K562 (cell line): ENCODE measurements around the gene LRP6. TPM values are rescaled to one million over a fixed set of nuclear protein-coding genes. Genes with fewer than 3 reads are reported as not detected.

Source experiments
- ATAC-seq: fragments of 200-7000 bp; cut with Tn5 transposase; 3 replicates; pipeline ENCODE4 v1.9.1; 2020; ENCODE audit warnings: moderate library complexity
- BruUV-seq: library from RNA; stranded (reverse); fragments of 400-500 nt; replicated peaks from 2 replicates; lab custom pipeline; 2021; lab: Mats Ljungman, UMichigan
- CTCF ChIA-PET: fragments of 300-600 bp; formaldehyde crosslinking; extraction: SDS; loops from one replicate; lab custom pipeline; 2021; ENCODE audit warnings: low intra/inter-chr PET ratio; lab: Yijun Ruan, JAX
- POLR2A ChIA-PET: fragments of 300-600, 350-650 bp; sonication (Branson Sonifier 250); formaldehyde crosslinking; extraction: SDS; loops from one replicate; lab custom pipeline; 2021; ENCODE audit warnings: antibody characterized with exemption, inconsistent platforms; lab: Yijun Ruan, JAX
- DNase-seq, 4 experiments: peaks; one replicate each; pipeline versions ENCODE4 v3.0.0 to v3.0.0-alpha.2; 2011 to 2018; ENCODE audit warnings: low spot score in 3 of 4, mixed read lengths in 3 of 4; ENCODE audit errors: extremely low read depth in 1 of 4
- FAIRE-seq: peaks from 2 replicates; lab custom pipeline; 2011; peaks lifted over from hg19 to GRCh38; lab: Jason Lieb, UNC
- H2AFZ ChIP-seq: 2 replicates; pipeline ENCODE4 v1.6.0; 2011; ENCODE audit warnings: low read depth, low read length, control low read depth, inconsistent platforms
- H3K27ac ChIP-seq: fragments of 200-600 bp; 3 replicates; pipeline ENCODE4 v1.8.0; 2011; ENCODE audit warnings: low read depth, mild to moderate bottlenecking, control low read depth, inconsistent platforms, low read length, moderate library complexity, mixed read lengths; ENCODE audit errors: extremely low read depth
- H3K27me3 ChIP-seq, 2 experiments: fragments of 300-600 bp in 1 of 2; 2 replicates in 1 of 2; 3 replicates in 1 of 2; pipeline versions ENCODE4 v1.6.0 to v1.8.0; 2011; ENCODE audit warnings: inconsistent platforms in 2 of 2, low read length in 2 of 2, mild to moderate bottlenecking in 1 of 2, mixed read lengths in 1 of 2, moderate library complexity in 1 of 2; ENCODE audit not compliant: control insufficient read depth in 2 of 2, insufficient read depth in 2 of 2
- H3K36me3 ChIP-seq: fragments of 300-600 bp; 3 replicates; pipeline ENCODE4 v1.8.0; 2011; ENCODE audit warnings: mild to moderate bottlenecking, low read length, inconsistent platforms; ENCODE audit not compliant: control insufficient read depth, insufficient read depth
- H3K4me1 ChIP-seq, 2 experiments: fragments of 200-600 bp in 1 of 2; replicated peaks in 1 of 2; 2 replicates in 1 of 2; 3 replicates in 1 of 2; pipeline versions ENCODE4 v1.5.1 to v1.8.0; 2011; ENCODE audit warnings: inconsistent platforms in 2 of 2, low read length in 2 of 2, mild to moderate bottlenecking in 1 of 2, mixed read lengths in 1 of 2, moderate library complexity in 1 of 2; ENCODE audit not compliant: control insufficient read depth in 2 of 2, insufficient read depth in 2 of 2
- H3K4me2 ChIP-seq: 2 replicates; pipeline ENCODE4 v1.6.1; 2011; ENCODE audit warnings: low read length, control low read depth, inconsistent platforms, mixed read lengths; ENCODE audit not compliant: insufficient read depth
- H3K4me3 ChIP-seq: fragments of 200-600 bp; sonication (generic), shearing (Covaris generic); 2 replicates; pipeline ENCODE4 v1.5.1; 2016; ENCODE audit warnings: control low read depth, inconsistent platforms
- H3K79me2 ChIP-seq: fragments of 200-600 bp; 3 replicates; pipeline ENCODE4 v1.8.0; 2011; ENCODE audit warnings: low read length, inconsistent platforms; ENCODE audit not compliant: control insufficient read depth, insufficient read depth
- H3K9ac ChIP-seq, 2 experiments: 2 replicates each; pipeline versions ENCODE4 v1.6.0 to v1.6.1; 2011; ENCODE audit warnings: low read depth in 2 of 2, low read length in 2 of 2, control low read depth in 1 of 2, inconsistent platforms in 1 of 2, mild to moderate bottlenecking in 1 of 2, mixed read lengths in 1 of 2; ENCODE audit not compliant: insufficient read depth in 1 of 2
- H3K9me1 ChIP-seq: one replicate; pipeline ENCODE4 v1.6.0; 2011; ENCODE audit warnings: inconsistent platforms, mild to moderate bottlenecking, low read length, moderate library complexity; ENCODE audit not compliant: control insufficient read depth, insufficient read depth
- H3K9me3 ChIP-seq: replicated peaks from 2 replicates; pipeline ENCODE4 v1.5.1; 2011; ENCODE audit warnings: low read depth, low read length, inconsistent platforms; ENCODE audit not compliant: control insufficient read depth, insufficient read depth
- H4K20me1 ChIP-seq: replicated peaks from 2 replicates; pipeline ENCODE4 v1.6.1; 2011; ENCODE audit warnings: low read length, inconsistent platforms, mixed read lengths; ENCODE audit not compliant: control insufficient read depth, insufficient read depth
- CAMTA2 ChIP-seq: fragments of 250-450 bp; sonication (Bioruptor Pico); conservative IDR thresholded peaks from 2 replicates; pipeline ENCODE4 v1.5.1; 2022
- CBX8 ChIP-seq: fragments of 200-600 bp; sonication (generic); IDR thresholded peaks from 2 replicates; pipeline ENCODE4 v1.6.1; 2012; ENCODE audit warnings: borderline replicate concordance, mixed run types, low read depth, mild to moderate bottlenecking, moderate library complexity, mixed read lengths, low read length, control low read depth, inconsistent platforms; ENCODE audit not compliant: poor library complexity, severe bottlenecking; ENCODE audit errors: extremely low read depth
- CREB3 ChIP-seq: fragments of 450-650 bp; conservative IDR thresholded peaks from 2 replicates; pipeline ENCODE4 v1.6.1; 2016; ENCODE audit warnings: missing genetic modification characterization, low read depth, mild to moderate bottlenecking, missing compliant biosample characterization, moderate library complexity
- HEY1 ChIP-seq: fragments of 250-450 bp; sonication (Bioruptor Pico); IDR thresholded peaks from 2 replicates; pipeline ENCODE4 v1.5.0; 2020; ENCODE audit warnings: mild to moderate bottlenecking, moderate library complexity, borderline replicate concordance
- HMGXB4 ChIP-seq: sonication (generic); formaldehyde crosslinking; IDR thresholded peaks from 2 replicates; pipeline ENCODE4 v1.8.1; 2023; ENCODE audit warnings: mild to moderate bottlenecking, missing genetic modification reagents
- HNRNPK ChIP-seq: fragments of 200-400 bp; formaldehyde crosslinking; IDR thresholded peaks from one replicate; pipeline ENCODE4 v1.6.1; 2018; ENCODE audit warnings: mild to moderate bottlenecking, low read depth, low read length; ENCODE audit not compliant: poor library complexity, severe bottlenecking
- IRF2 ChIP-seq: sonication (generic); formaldehyde crosslinking; IDR thresholded peaks from 2 replicates; pipeline ENCODE4 v1.8.1; 2022; ENCODE audit warnings: mild to moderate bottlenecking, missing genetic modification reagents
- KDM1A ChIP-seq, 2 experiments: fragments of 450-650 bp; IDR thresholded peaks; 2 replicates each; pipeline ENCODE4 v1.6.1; 2016; ENCODE audit warnings: mild to moderate bottlenecking in 2 of 2
- MTA1 ChIP-seq: fragments of 450-650 bp; IDR thresholded peaks from 2 replicates; pipeline ENCODE4 v1.6.1; 2017; ENCODE audit warnings: borderline replicate concordance
- MXI1 ChIP-seq: IDR thresholded peaks from 2 replicates; pipeline ENCODE4 v1.6.1; 2011; ENCODE audit warnings: low read depth, mild to moderate bottlenecking, improper control_type of control experiment, low read length
- NR4A1 ChIP-seq, 2 experiments: fragments of 250-450 bp in 1 of 2; fragments of 450-650 bp in 1 of 2; sonication (Bioruptor Pico) in 1 of 2; IDR thresholded peaks; 2 replicates each; pipeline versions ENCODE4 v1.4.0 to v1.6.1; 2016 to 2020; ENCODE audit warnings: mild to moderate bottlenecking in 2 of 2, missing compliant biosample characterization in 1 of 2, missing genetic modification characterization in 1 of 2, moderate library complexity in 1 of 2
- POLR3A ChIP-seq: IDR thresholded peaks from 2 replicates; pipeline ENCODE4 v1.6.1; 2011; ENCODE audit warnings: borderline replicate concordance, mild to moderate bottlenecking, moderate library complexity; ENCODE audit not compliant: insufficient read length, insufficient read depth; ENCODE audit errors: extremely low read depth
- SUPT5H ChIP-seq: fragments of 450-650 bp; IDR thresholded peaks from 2 replicates; pipeline ENCODE4 v1.6.1; 2016
- TAL1 ChIP-seq: fragments of 450-650 bp; IDR thresholded peaks from 2 replicates; pipeline ENCODE4 v1.6.1; 2016; ENCODE audit warnings: mild to moderate bottlenecking
- ZNF561 ChIP-seq: fragments of 450-650 bp; formaldehyde crosslinking; conservative IDR thresholded peaks from 2 replicates; pipeline ENCODE4 v1.4.0; 2020; ENCODE audit warnings: mild to moderate bottlenecking, moderate library complexity
- ZZZ3 ChIP-seq: fragments of 450-650 bp; IDR thresholded peaks from 2 replicates; pipeline ENCODE4 v1.6.1; 2016; ENCODE audit warnings: antibody characterized with exemption, mild to moderate bottlenecking, moderate library complexity
- WGBS: fragments of 100-300 bp; shearing (Covaris generic); methylation state at CpG from one replicate; pipeline ENCODE4 v1.1.6; 2016; ENCODE audit warnings: low coverage, mixed read lengths; ENCODE audit not compliant: insufficient coverage; ENCODE audit errors: missing lambda C conversion rate; 5-methylcytosine and 5-hydroxymethylcytosine counted together
- in situ Hi-C: fragments of 300-500 bp; cut with MboI; formaldehyde crosslinking; loops from 4 replicates; pipeline ENCODE4 v1.15.0; 2018; ENCODE audit warnings: inconsistent platforms, mixed read lengths
- intact Hi-C: fragments of 100-400 bp; cut with micrococcal nuclease; formaldehyde crosslinking; loops from 2 replicates; pipeline ENCODE4 v1.14.2; 2022
- polyA plus RNA-seq, 8 experiments: library from polyadenylated mRNA; depleted of rRNA in 4 of 8; stranded (reverse) in 5 of 8; unstranded in 3 of 8; fragments of >200 nt; fragmentation: Nextera tagmentation in 2 of 8; fragmentation: Illumina TruSeq in 1 of 8; extraction: Ambion mirVana in 2 of 8; extraction: Trizol in 1 of 8; gene quantifications; 2 replicates each; pipeline versions ENCODE4 v1.2.1 to v1.2.3, GENCODE V29; 2011 to 2014; ENCODE audit warnings: inconsistent platforms in 1 of 8, missing spikeins in 1 of 8
- total RNA-seq, 7 experiments: library from RNA; depleted of rRNA in 6 of 7; stranded (reverse); fragments of >200 nt in 6 of 7; fragmentation: Illumina TruSeq in 2 of 7; extraction: Trizol in 2 of 7; gene quantifications; 2 replicates each; pipeline versions ENCODE4 v1.2.1 to v1.2.3, GENCODE V29; 2011 to 2021; ENCODE audit warnings: low replicate concordance in 1 of 7
- TF ChIP-seq, protein P1 (sequence below): IDR thresholded peaks from 2 replicates; pipeline ENCODE4 v1.6.1; 2014; ENCODE audit warnings: antibody characterized with exemption

Gene LRP6
- total and polyA plus RNA-seq, 9 of the 15 experiments (the other 6 are each of a cell fraction or from before 2014, with no cell fraction given) = 3.0 to 17.0 (median 10.8) TPM

DNA sequence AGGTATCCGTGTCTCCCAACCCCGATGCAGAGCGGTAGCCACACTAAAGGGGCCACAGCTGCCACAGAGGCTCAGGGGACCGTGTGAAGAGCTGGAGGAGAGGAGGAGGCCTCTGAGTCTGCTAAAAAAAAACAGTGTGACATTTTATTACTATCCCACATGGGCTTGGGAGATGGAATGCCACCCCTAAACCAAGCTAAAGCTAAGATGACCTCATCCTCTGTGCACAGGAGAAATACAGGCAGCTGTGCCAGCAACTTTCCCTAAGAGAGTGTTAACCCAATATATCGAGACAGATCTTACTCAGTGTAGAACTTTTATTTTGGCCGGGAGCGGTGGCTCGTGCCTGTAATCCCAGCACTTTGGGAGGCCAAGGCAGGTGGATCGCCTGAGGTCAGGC is 178.1 kb downstream of the LRP6 start (continued):
- TF ChIP-seq IRF2 (CRISPR knock-in tag) = no peak
- no peak for TF ChIP-seq CREB3
- TF ChIP-seq NR4A1 (CRISPR knock-in tag; IDR thresholded peaks at IDR 0.05) = no peak
- no peak for TF ChIP-seq NR4A1 (tag; IDR thresholded peaks at IDR 0.05)
- TF ChIP-seq POLR3A = no peak
- TF ChIP-seq CBX8 = no peak

DNA sequence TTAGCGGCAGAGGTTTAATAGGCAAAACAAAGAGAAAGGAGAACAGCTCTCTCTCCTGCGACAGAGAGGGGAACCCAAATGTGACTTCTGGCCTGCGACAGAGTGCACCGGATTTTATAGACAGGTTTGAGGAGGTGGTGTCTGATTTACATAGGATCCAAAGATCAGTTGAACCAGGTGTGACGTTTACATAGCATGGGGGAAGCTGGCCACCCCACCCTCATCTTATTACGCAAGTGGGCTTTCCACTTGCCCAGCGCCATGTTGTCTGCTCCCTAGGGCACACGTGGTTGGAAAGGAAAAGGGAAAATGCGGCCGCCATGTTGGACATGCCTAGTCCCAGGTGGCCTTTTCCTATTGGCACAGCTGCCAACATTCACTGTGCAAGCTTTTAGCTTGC is 178.7 kb downstream of the LRP6 start:
- FAIRE-seq (no peak), DNase-seq (no peak), ATAC-seq (no peak)
- in situ Hi-C loops = loop anchor here (10.0 kb wide), 2 partner anchors 467 to 617 kb away; no protein-coding TSS in a partner anchor
- no peaks in the 10 kb centered on the region for H3K9me1 ChIP-seq
- H4K20me1 ChIP-seq = no peaks in the 10 kb centered on the region
- no TSS peak for BruUV-seq
- POLR2A ChIA-PET = no interaction called here
- CTCF ChIA-PET = no interaction called here
- no peak overlapping the region for H3K27ac ChIP-seq
- no peak overlapping the region for H3K4me2 ChIP-seq
- H3K27me3 ChIP-seq = no peaks in the 10 kb centered on the region
- intact Hi-C loops = no loop called here
- no peak overlapping the region for H2AFZ ChIP-seq
- H3K9ac ChIP-seq = no peak overlapping the region
- 34% methylated on average over 7 of the region's 10 CpGs for WGBS
- H3K9me3 ChIP-seq = no peaks in the 10 kb centered on the region
- H3K4me1 ChIP-seq = peaks cover 0 to 5% of the 10 kb centered on the region in 2 experiments; a peak in 2 of 5 replicates
- H3K36me3 ChIP-seq = no peaks in the 10 kb centered on the region
- H3K79me2 ChIP-seq = no peaks in the 10 kb centered on the region
- no peak overlapping the region for H3K4me3 ChIP-seq
- TF ChIP-seq CAMTA2 (CRISPR knock-in tag) = no peak
- TF ChIP-seq KDM1A (IDR thresholded peaks at IDR 0.05) = no peak
- TF ChIP-seq SUPT5H = no peak
- no peak for TF ChIP-seq ZZZ3
- TF ChIP-seq, protein P1, sequence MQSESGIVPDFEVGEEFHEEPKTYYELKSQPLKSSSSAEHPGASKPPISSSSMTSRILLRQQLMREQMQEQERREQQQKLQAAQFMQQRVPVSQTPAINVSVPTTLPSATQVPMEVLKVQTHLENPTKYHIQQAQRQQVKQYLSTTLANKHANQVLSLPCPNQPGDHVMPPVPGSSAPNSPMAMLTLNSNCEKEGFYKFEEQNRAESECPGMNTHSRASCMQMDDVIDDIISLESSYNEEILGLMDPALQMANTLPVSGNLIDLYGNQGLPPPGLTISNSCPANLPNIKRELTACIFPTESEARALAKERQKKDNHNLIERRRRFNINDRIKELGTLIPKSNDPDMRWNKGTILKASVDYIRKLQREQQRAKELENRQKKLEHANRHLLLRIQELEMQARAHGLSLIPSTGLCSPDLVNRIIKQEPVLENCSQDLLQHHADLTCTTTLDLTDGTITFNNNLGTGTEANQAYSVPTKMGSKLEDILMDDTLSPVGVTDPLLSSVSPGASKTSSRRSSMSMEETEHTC = no peak
- TF ChIP-seq TAL1 = no peak
- no peak for TF ChIP-seq POLR3A
- no peak for TF ChIP-seq MXI1
- TF ChIP-seq HMGXB4 = no peak
- TF ChIP-seq MTA1 = no peak
- no peak for TF ChIP-seq HNRNPK
- no peak for TF ChIP-seq ZNF561 (CRISPR knock-in tag)
- TF ChIP-seq HEY1 = no peak
